Measurements from ENCODE around the gene RBFOX1. TPM values are rescaled to one million over a fixed set of nuclear protein-coding genes. Genes with fewer than 3 reads are reported as not detected.

The RBFOX1 gene
- total and polyA plus RNA-seq, 4 experiments from 2014 or later = not detected

GRCh38 chr16:7317982-7318381 lies 14.7 kb upstream of the RBFOX1 start:
- H3K27me3 Mint-ChIP-seq = no peaks in the 10 kb centered on the region
- peaks cover 3 to 17% (median 8%) of the 10 kb centered on the region in 8 donors for H3K9me3 Mint-ChIP-seq
- no peak overlapping the region for H3K27ac ChIP-seq (ENCODE audit: low read depth, low read length)
- no peaks in the 10 kb centered on the region for H3K36me3 Mint-ChIP-seq
- intact Hi-C loops (cut with micrococcal nuclease) = no loop called here
- no peaks in the 10 kb centered on the region for H3K36me3 ChIP-seq (ENCODE audit: insufficient read depth, low read length)
- no peaks in the 10 kb centered on the region for H3K4me1 Mint-ChIP-seq
- H3K4me3 Mint-ChIP-seq = no peak overlapping the region
- H3K4me3 ChIP-seq (ENCODE audit: low read length in 2 of 2) = no peak overlapping the region
- ChIA-PET CTCF (ENCODE audit: partially characterized antibody) (no interaction called here), POLR2A (ENCODE audit: partially characterized antibody) (no interaction called here)
- no peaks in the 10 kb centered on the region for H3K27me3 ChIP-seq (ENCODE audit: insufficient read depth, low read length)
- H3K27ac Mint-ChIP-seq = no peak overlapping the region
- no peaks in the 10 kb centered on the region for H3K4me1 ChIP-seq (ENCODE audit: insufficient read depth, low read length)
- no peak for DNase-seq
- H3K9me3 ChIP-seq (ENCODE audit: control insufficient read depth in 1 of 2, low read length in 2 of 2) = no peaks in the 10 kb centered on the region

GRCh38 chr16:7318686-7319085 lies 14.0 kb upstream of the RBFOX1 start:
- no peak overlapping the region for H3K27ac ChIP-seq (ENCODE audit: low read depth, low read length)
- Mint-ChIP-seq H3K9me3 (peaks cover 3 to 16% (median 11%) of the 10 kb centered on the region in 8 donors), H3K4me3 (no peak overlapping the region), H3K27ac (no peak overlapping the region), H3K27me3 (no peaks in the 10 kb centered on the region), H3K36me3 (no peaks in the 10 kb centered on the region), H3K4me1 (no peaks in the 10 kb centered on the region)
- H3K4me1 ChIP-seq (ENCODE audit: insufficient read depth, low read length) = no peaks in the 10 kb centered on the region
- H3K9me3 ChIP-seq (ENCODE audit: control insufficient read depth in 1 of 2, low read length in 2 of 2) = no peaks in the 10 kb centered on the region
- no peak for DNase-seq
- no peaks in the 10 kb centered on the region for H3K36me3 ChIP-seq (ENCODE audit: insufficient read depth, low read length)
- CTCF ChIA-PET (ENCODE audit: partially characterized antibody) = no interaction called here
- POLR2A ChIA-PET (ENCODE audit: partially characterized antibody) = no interaction called here
- intact Hi-C loops (cut with micrococcal nuclease) = no loop called here
- no peak overlapping the region for H3K4me3 ChIP-seq (ENCODE audit: low read length in 2 of 2)
- no peaks in the 10 kb centered on the region for H3K27me3 ChIP-seq (ENCODE audit: insufficient read depth, low read length)

GRCh38 chr16:7319514-7319913 lies 13.1 kb upstream of the RBFOX1 start:
- Histone ChIP-seq H3K4me1 (ENCODE audit: insufficient read depth, low read length) (no peaks in the 10 kb centered on the region), H3K27ac (ENCODE audit: low read depth, low read length) (no peak overlapping the region), H3K27me3 (ENCODE audit: insufficient read depth, low read length) (no peaks in the 10 kb centered on the region), H3K9me3 (ENCODE audit: control insufficient read depth in 1 of 2, low read length in 2 of 2) (no peaks in the 10 kb centered on the region), H3K36me3 (ENCODE audit: insufficient read depth, low read length) (no peaks in the 10 kb centered on the region), H3K4me3 (ENCODE audit: low read length in 2 of 2) (no peak overlapping the region)
- Mint-ChIP-seq H3K9me3 (peaks cover 3 to 24% (median 11%) of the 10 kb centered on the region in 8 donors), H3K27me3 (no peaks in the 10 kb centered on the region), H3K36me3 (no peaks in the 10 kb centered on the region), H3K4me3 (no peak overlapping the region), H3K27ac (no peak overlapping the region), H3K4me1 (no peaks in the 10 kb centered on the region)
- CTCF ChIA-PET (ENCODE audit: partially characterized antibody) = no interaction called here
- no peak for DNase-seq
- intact Hi-C loops (cut with micrococcal nuclease) = no loop called here
- POLR2A ChIA-PET (ENCODE audit: partially characterized antibody) = no interaction called here

- Mint-ChIP-seq H3K4me3 (no peak overlapping the region), H3K4me1 (no peaks in the 10 kb centered on the region), H3K27ac (no peak overlapping the region), H3K9me3 (peaks cover 3 to 30% (median 14%) of the 10 kb centered on the region in 8 donors), H3K36me3 (no peaks in the 10 kb centered on the region), H3K27me3 (no peaks in the 10 kb centered on the region)
- no peak overlapping the region for H3K27ac ChIP-seq (ENCODE audit: low read depth, low read length)
- no peak for DNase-seq
- no peak overlapping the region for H3K4me3 ChIP-seq (ENCODE audit: low read length in 2 of 2)
- no peaks in the 10 kb centered on the region for H3K4me1 ChIP-seq (ENCODE audit: insufficient read depth, low read length)
- intact Hi-C loops (cut with micrococcal nuclease) = no loop called here
- POLR2A ChIA-PET (ENCODE audit: partially characterized antibody) = no interaction called here
- peaks cover 0 to 4% of the 10 kb centered on the region in 2 donors for H3K9me3 ChIP-seq (ENCODE audit: control insufficient read depth in 1 of 2, low read length in 2 of 2)
- CTCF ChIA-PET (ENCODE audit: partially characterized antibody) = no interaction called here
- H3K27me3 ChIP-seq (ENCODE audit: insufficient read depth, low read length) = no peaks in the 10 kb centered on the region
- no peaks in the 10 kb centered on the region for H3K36me3 ChIP-seq (ENCODE audit: insufficient read depth, low read length)
These were observed 11.0 kb upstream of the RBFOX1 start for GRCh38 chr16:7321661-7322060.

- POLR2A ChIA-PET (ENCODE audit: partially characterized antibody) = no interaction called here
These were observed 8.3 kb upstream of the RBFOX1 start for GRCh38 chr16:7324321-7324720.

GRCh38 chr16:7325834-7326233 lies 6.8 kb upstream of the RBFOX1 start:
- no peak for DNase-seq
- H3K4me3 ChIP-seq (ENCODE audit: low read length in 2 of 2) = no peak overlapping the region
- intact Hi-C loops (cut with micrococcal nuclease) = no loop called here
- H3K27me3 ChIP-seq (ENCODE audit: insufficient read depth, low read length) = no peaks in the 10 kb centered on the region
- Mint-ChIP-seq H3K27me3 (no peaks in the 10 kb centered on the region), H3K36me3 (no peaks in the 10 kb centered on the region), H3K27ac (no peak overlapping the region), H3K4me1 (no peaks in the 10 kb centered on the region), H3K9me3 (peaks cover 4 to 35% (median 11%) of the 10 kb centered on the region in 8 donors), H3K4me3 (no peak overlapping the region)
- H3K9me3 ChIP-seq (ENCODE audit: control insufficient read depth in 1 of 2, low read length in 2 of 2) = peaks cover 0 to 4% of the 10 kb centered on the region in 2 donors
- no peaks in the 10 kb centered on the region for H3K4me1 ChIP-seq (ENCODE audit: insufficient read depth, low read length)
- H3K27ac ChIP-seq (ENCODE audit: low read depth, low read length) = no peak overlapping the region
- no peaks in the 10 kb centered on the region for H3K36me3 ChIP-seq (ENCODE audit: insufficient read depth, low read length)
- ChIA-PET CTCF (ENCODE audit: partially characterized antibody) (no interaction called here), POLR2A (ENCODE audit: partially characterized antibody) (no interaction called here)

More at GRCh38 chr16:7324321-7324720, 8.3 kb upstream of the RBFOX1 start:
- Histone ChIP-seq H3K9me3 (ENCODE audit: control insufficient read depth in 1 of 2, low read length in 2 of 2) (peaks cover 0 to 4% of the 10 kb centered on the region in 2 donors), H3K27me3 (ENCODE audit: insufficient read depth, low read length) (no peaks in the 10 kb centered on the region), H3K4me1 (ENCODE audit: insufficient read depth, low read length) (no peaks in the 10 kb centered on the region), H3K27ac (ENCODE audit: low read depth, low read length) (no peak overlapping the region), H3K4me3 (ENCODE audit: low read length in 2 of 2) (no peak overlapping the region), H3K36me3 (ENCODE audit: insufficient read depth, low read length) (no peaks in the 10 kb centered on the region)
- CTCF ChIA-PET (ENCODE audit: partially characterized antibody) = no interaction called here
- no peaks in the 10 kb centered on the region for H3K36me3 Mint-ChIP-seq
- H3K9me3 Mint-ChIP-seq = peaks cover 5 to 33% (median 15%) of the 10 kb centered on the region in 8 donors
- no peak overlapping the region for H3K27ac Mint-ChIP-seq
- H3K4me3 Mint-ChIP-seq = no peak overlapping the region
- H3K27me3 Mint-ChIP-seq = no peaks in the 10 kb centered on the region
- intact Hi-C loops (cut with micrococcal nuclease) = no loop called here
- H3K4me1 Mint-ChIP-seq = no peaks in the 10 kb centered on the region
- DNase-seq = no peak

- no peaks in the 10 kb centered on the region for H3K4me1 Mint-ChIP-seq
- peaks cover 2 to 19% (median 11%) of the 10 kb centered on the region in 8 donors for H3K9me3 Mint-ChIP-seq
- intact Hi-C loops (cut with micrococcal nuclease) = no loop called here
- no peaks in the 10 kb centered on the region for H3K27me3 Mint-ChIP-seq
- H3K9me3 ChIP-seq (ENCODE audit: control insufficient read depth in 1 of 2, low read length in 2 of 2) = no peaks in the 10 kb centered on the region
- H3K4me3 Mint-ChIP-seq = no peak overlapping the region
- no peaks in the 10 kb centered on the region for H3K27me3 ChIP-seq (ENCODE audit: insufficient read depth, low read length)
- H3K36me3 ChIP-seq (ENCODE audit: insufficient read depth, low read length) = no peaks in the 10 kb centered on the region
- no peak for DNase-seq
- POLR2A ChIA-PET (ENCODE audit: partially characterized antibody) = no interaction called here
- H3K4me1 ChIP-seq (ENCODE audit: insufficient read depth, low read length) = no peaks in the 10 kb centered on the region
- no peak overlapping the region for H3K4me3 ChIP-seq (ENCODE audit: low read length in 2 of 2)
- no peak overlapping the region for H3K27ac Mint-ChIP-seq
- no peaks in the 10 kb centered on the region for H3K36me3 Mint-ChIP-seq
- CTCF ChIA-PET (ENCODE audit: partially characterized antibody) = no interaction called here
- no peak overlapping the region for H3K27ac ChIP-seq (ENCODE audit: low read depth, low read length)
These were observed 1.9 kb upstream of the RBFOX1 start for GRCh38 chr16:7330709-7331108.

- H3K27me3 ChIP-seq (ENCODE audit: insufficient read depth, low read length) = no peaks in the 10 kb centered on the region
- no peak overlapping the region for H3K4me3 ChIP-seq (ENCODE audit: low read length in 2 of 2)
- no peak overlapping the region for H3K27ac ChIP-seq (ENCODE audit: low read depth, low read length)
- ChIA-PET POLR2A (ENCODE audit: partially characterized antibody) (no interaction called here), CTCF (ENCODE audit: partially characterized antibody) (no interaction called here)
- H3K9me3 ChIP-seq (ENCODE audit: control insufficient read depth in 1 of 2, low read length in 2 of 2) = no peaks in the 10 kb centered on the region
- H3K9me3 Mint-ChIP-seq = peaks cover 0 to 21% (median 10%) of the 10 kb centered on the region in 8 donors
- no peak overlapping the region for H3K4me3 Mint-ChIP-seq
- H3K4me1 Mint-ChIP-seq = no peaks in the 10 kb centered on the region
- H3K27me3 Mint-ChIP-seq = no peaks in the 10 kb centered on the region
- H3K27ac Mint-ChIP-seq = no peak overlapping the region
- intact Hi-C loops (cut with micrococcal nuclease) = no loop called here
- DNase-seq = no peak
- H3K4me1 ChIP-seq (ENCODE audit: insufficient read depth, low read length) = no peaks in the 10 kb centered on the region
- H3K36me3 Mint-ChIP-seq = no peaks in the 10 kb centered on the region
- H3K36me3 ChIP-seq (ENCODE audit: insufficient read depth, low read length) = no peaks in the 10 kb centered on the region
These were observed 648 bp upstream of the RBFOX1 start for GRCh38 chr16:7331997-7332396.

Data from CD4-positive, alpha-beta memory T cell (primary cell).